Keratinocyte (primary cell): ENCODE measurements around the gene FLRT1.

ENCODE experiments used
- EZH2 ChIP-seq: IDR thresholded peaks from one replicate; pipeline ENCODE4 v1.6.1; 2012; ENCODE audit warnings: inconsistent platforms, mild to moderate bottlenecking, low read length, moderate library complexity
- TF ChIP-seq, protein P1 (sequence below), 3 experiments: IDR thresholded peaks in 1 of 3; conservative IDR thresholded peaks in 1 of 3; optimal IDR thresholded peaks in 1 of 3; 2 replicates in 2 of 3; 3 replicates in 1 of 3; pipeline versions ENCODE3 to v1.5.1; 2011; ENCODE audit warnings: low read length in 3 of 3, mild to moderate bottlenecking in 3 of 3, moderate library complexity in 2 of 3, control low read depth in 1 of 3, inconsistent platforms in 1 of 3; ENCODE audit not compliant: insufficient read depth in 2 of 3; ENCODE audit errors: extremely low read depth in 1 of 3

DNA sequence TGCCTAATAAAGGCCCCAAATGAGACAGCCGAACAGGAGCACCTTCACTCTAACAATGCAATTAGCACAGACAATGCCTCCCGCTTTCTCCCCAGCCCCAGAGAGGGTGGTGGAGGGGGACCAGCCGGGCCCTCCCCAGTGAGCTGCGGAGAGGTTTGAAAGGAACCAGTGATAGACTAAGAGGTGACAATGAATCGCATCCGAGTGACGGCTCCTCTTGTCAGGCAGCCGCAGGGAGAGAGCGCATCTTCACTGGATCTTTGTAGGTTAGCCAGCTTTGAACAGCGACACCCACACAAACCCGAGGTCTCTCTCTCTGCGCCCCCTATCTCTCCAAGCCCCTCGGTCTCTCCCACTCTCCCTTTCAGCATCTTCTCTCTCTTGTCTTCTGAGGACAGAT lies 28.0 kb downstream of the FLRT1 start:
- TF ChIP-seq, protein P1, sequence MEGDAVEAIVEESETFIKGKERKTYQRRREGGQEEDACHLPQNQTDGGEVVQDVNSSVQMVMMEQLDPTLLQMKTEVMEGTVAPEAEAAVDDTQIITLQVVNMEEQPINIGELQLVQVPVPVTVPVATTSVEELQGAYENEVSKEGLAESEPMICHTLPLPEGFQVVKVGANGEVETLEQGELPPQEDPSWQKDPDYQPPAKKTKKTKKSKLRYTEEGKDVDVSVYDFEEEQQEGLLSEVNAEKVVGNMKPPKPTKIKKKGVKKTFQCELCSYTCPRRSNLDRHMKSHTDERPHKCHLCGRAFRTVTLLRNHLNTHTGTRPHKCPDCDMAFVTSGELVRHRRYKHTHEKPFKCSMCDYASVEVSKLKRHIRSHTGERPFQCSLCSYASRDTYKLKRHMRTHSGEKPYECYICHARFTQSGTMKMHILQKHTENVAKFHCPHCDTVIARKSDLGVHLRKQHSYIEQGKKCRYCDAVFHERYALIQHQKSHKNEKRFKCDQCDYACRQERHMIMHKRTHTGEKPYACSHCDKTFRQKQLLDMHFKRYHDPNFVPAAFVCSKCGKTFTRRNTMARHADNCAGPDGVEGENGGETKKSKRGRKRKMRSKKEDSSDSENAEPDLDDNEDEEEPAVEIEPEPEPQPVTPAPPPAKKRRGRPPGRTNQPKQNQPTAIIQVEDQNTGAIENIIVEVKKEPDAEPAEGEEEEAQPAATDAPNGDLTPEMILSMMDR (optimal IDR thresholded peaks at IDR 0.05 in 1 of 3, IDR thresholded peaks at IDR 0.05 in 1 of 3, conservative IDR thresholded peaks at IDR 0.05 in 1 of 3; ENCODE audit: extremely low read depth in 1 of 3, insufficient read depth in 2 of 3, low read length in 3 of 3), result no peak
- no peak for TF ChIP-seq EZH2
